ENCODE data around the gene SMIM17.

SMIM17 gene

GRCh38 chr19:56678205-56678604 is 35.2 kb downstream of the SMIM17 start:
- ChIA-PET POLR2A (no interaction called here), CTCF (no interaction called here)
- no peak for TF ChIP-seq CTCF (IDR thresholded peaks at IDR 0.05; ENCODE audit: control extremely low read depth, extremely low read depth, low read depth, missing control alignments)
- no peak for DNase-seq (ENCODE audit: extremely low spot score)

DNA sequence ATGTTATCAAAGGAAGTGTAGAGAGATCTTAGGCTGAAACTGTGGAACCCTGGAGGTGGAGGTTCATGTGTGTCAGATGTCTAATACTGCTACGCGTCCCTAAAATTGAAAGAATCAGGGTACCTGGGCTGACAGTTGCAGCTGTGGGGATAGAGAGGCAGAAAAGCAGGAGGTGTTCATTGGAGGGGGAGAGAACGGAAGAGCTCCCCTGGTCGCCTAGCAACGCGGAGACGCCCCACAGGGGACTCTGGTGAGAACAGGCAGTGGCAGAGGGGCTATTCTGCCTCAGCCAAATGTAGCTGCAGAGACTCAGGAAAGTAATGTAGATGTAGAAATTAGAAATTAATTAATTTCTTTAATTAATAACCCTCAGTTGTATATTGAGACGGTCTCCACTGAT is 38.7 kb downstream of the SMIM17 start:
- ChIA-PET POLR2A (no interaction called here), CTCF (no interaction called here)
- DNase-seq (ENCODE audit: extremely low spot score): no peak
- TF ChIP-seq CTCF (IDR thresholded peaks at IDR 0.05; ENCODE audit: control extremely low read depth, extremely low read depth, low read depth, missing control alignments): no peak

DNA sequence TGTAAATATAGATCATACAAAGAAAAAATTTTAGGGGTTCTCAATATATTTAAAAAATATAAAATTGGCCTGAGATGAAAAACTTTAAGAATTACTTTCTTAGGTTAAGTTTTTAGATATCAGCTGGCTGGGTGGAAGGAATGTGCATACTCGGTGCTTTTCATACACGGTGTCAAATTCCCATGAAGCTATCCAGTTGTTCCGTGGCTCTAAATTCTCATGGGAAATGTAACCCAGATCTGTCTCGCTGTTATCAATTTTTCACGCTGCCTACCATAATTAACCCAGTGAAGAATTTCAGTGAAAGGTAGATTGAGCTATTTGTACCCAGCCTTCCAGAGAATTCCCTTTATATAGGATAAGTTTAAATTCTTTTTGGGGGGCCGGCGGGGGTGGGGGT is 40.2 kb downstream of the SMIM17 start:
- ChIA-PET POLR2A (no interaction called here), CTCF (no interaction called here)
- no peak for TF ChIP-seq CTCF (IDR thresholded peaks at IDR 0.05; ENCODE audit: control extremely low read depth, extremely low read depth, low read depth, missing control alignments)
- DNase-seq (ENCODE audit: extremely low spot score): no peak

GRCh38 chr19:56687031-56687430 is 44.1 kb downstream of the SMIM17 start:
- ChIA-PET POLR2A (no interaction called here), CTCF (no interaction called here)
- DNase-seq (ENCODE audit: extremely low spot score): no peak
- TF ChIP-seq CTCF (IDR thresholded peaks at IDR 0.05; ENCODE audit: control extremely low read depth, extremely low read depth, low read depth, missing control alignments): no peak

DNA sequence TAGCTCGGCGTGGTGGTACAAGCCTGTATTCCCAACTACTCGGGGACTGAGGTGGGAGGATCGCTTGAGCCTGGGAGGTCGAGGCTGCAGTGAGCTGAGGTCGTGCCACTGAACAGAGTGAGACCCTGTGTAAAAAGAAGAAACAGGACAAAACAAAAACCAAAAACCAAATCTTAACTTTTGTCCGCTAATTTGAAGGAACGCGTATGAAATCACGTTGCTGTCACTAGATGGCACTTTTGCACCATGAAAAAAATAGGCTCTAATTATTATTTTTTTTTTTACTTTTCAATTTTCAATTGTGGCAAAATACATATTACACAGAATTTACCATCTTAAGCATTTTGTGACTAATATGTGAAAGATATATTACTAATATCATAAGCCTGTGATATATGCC is 46.2 kb downstream of the SMIM17 start:
- CTCF ChIA-PET: no interaction called here
- POLR2A ChIA-PET: no interaction called here
- DNase-seq (ENCODE audit: extremely low spot score): no peak
- TF ChIP-seq CTCF (IDR thresholded peaks at IDR 0.05; ENCODE audit: control extremely low read depth, extremely low read depth, low read depth, missing control alignments): no peak

DNA sequence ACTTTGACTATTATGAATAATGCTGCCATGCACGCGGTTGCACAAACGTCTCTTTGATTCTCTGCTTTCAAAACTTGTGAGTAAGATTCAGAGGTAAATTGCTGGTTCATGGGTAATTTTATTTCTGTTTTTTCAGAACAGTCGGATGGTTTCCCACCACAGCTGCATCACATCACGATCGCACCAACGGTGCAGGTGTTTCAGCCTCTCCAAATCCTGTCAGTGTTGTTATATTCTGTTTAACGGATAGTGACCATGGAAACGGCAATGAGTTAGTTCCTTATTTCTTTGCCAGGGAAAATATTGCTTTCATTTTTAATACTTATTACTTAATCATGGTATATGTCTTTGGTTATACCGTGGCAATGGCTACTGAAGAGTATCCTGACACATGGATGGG is 47.7 kb downstream of the SMIM17 start:
- ChIA-PET CTCF (no interaction called here), POLR2A (no interaction called here)
- no peak for DNase-seq (ENCODE audit: extremely low spot score)
- TF ChIP-seq CTCF (IDR thresholded peaks at IDR 0.05; ENCODE audit: control extremely low read depth, extremely low read depth, low read depth, missing control alignments): no peak

DNA sequence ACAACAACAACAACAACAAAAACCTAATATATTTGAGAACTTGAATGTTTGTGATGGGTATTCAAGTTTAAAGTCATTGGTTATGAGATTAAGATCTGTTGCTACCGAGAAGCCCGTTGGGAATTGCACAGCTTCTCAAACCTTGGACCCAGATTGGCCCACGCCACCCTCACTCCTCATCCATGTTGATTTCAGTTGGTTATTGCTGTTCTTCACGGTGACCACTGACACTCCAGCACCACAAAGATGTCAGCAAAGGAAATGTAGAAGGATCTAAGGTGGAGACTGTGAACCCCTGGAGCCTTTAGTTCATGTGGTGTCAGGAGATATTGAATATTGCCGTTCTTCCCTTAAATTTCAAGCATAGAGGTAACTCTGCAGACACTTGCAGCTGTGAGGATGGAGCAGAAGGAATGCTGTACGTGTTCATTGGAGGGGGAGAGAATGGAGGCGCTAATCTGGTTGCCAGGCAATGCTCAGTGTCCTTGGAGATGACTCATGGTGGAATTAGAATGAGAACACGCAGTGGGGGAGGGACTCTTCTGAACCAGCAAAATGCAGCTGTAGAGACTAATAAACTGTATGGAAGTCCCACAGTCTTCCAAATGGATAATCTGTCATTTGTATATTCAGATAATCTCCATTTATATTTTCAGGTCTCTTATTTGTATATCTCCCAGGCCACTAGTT is 49.4 kb downstream of the SMIM17 start:
- ChIA-PET POLR2A (no interaction called here), CTCF (no interaction called here)
- no peak for TF ChIP-seq CTCF (IDR thresholded peaks at IDR 0.05; ENCODE audit: control extremely low read depth, extremely low read depth, low read depth, missing control alignments)
- DNase-seq (ENCODE audit: extremely low spot score): no peak

Data from GM10248 (cell line).